ENCODE measurements around the gene ZBTB32.

ZBTB32 gene

GRCh38 chr19:35702223-35703012 is 1.9 kb upstream of the ZBTB32 start:
- DNase-seq: peak; percentile 97 to 99

- DNase-seq: no peak
Measured at GRCh38 chr19:35703343-35703742, 1.0 kb upstream of the ZBTB32 start.

- no peak for DNase-seq
Measured at GRCh38 chr19:35708391-35708790, 4.0 kb downstream of the ZBTB32 start.

GRCh38 chr19:35710784-35711723 is 6.7 kb downstream of the ZBTB32 start:
- no peak for DNase-seq

- DNase-seq: no peak
Measured at GRCh38 chr19:35712567-35713505, 8.5 kb downstream of the ZBTB32 start.

- DNase-seq: no peak
Measured at GRCh38 chr19:35713506-35713850, 9.1 kb downstream of the ZBTB32 start.

GRCh38 chr19:35713904-35714495 is 9.6 kb downstream of the ZBTB32 start:
- no peak for DNase-seq

- DNase-seq: peak; percentile 15 to 33
Measured at GRCh38 chr19:35714601-35715354, 10.4 kb downstream of the ZBTB32 start.

- DNase-seq: no peak
Measured at GRCh38 chr19:35715355-35715809, 11.0 kb downstream of the ZBTB32 start.

- no peak for DNase-seq
Measured at GRCh38 chr19:35715981-35716800, 11.8 kb downstream of the ZBTB32 start.

- DNase-seq: peak; percentile 67 to 95
Measured at GRCh38 chr19:35716801-35717664, 12.7 kb downstream of the ZBTB32 start.

- DNase-seq: peak in 1 of 2 experiments; percentile 95
Measured at GRCh38 chr19:35717665-35718344, 13.4 kb downstream of the ZBTB32 start, which contains the start of gene KMT2B. KMT2B (plus strand) TSS chr19:35718003; CDS start chr19:35718019, 16 bp downstream.

GRCh38 chr19:35718345-35719041 is 14.1 kb downstream of the ZBTB32 start:
- DNase-seq: peak in 1 of 2 experiments; percentile 15

- DNase-seq: no peak
Measured at GRCh38 chr19:35719402-35720162, 15.2 kb downstream of the ZBTB32 start.

- no peak for DNase-seq
Measured at GRCh38 chr19:35720163-35720524, 15.8 kb downstream of the ZBTB32 start.

GRCh38 chr19:35720648-35721047 is 16.3 kb downstream of the ZBTB32 start:
- DNase-seq: no peak

- no peak for DNase-seq
Measured at GRCh38 chr19:35721374-35721773, 17.0 kb downstream of the ZBTB32 start.
